Liver (tissue), 3 donors: Measurements from ENCODE around the gene C3orf18.

Source experiments
- CTCF ChIP-seq: fragments of 150-350 bp; IDR thresholded peaks from 2 replicates; pipeline ENCODE4 v1.5.1; 2017; ENCODE audit warnings: improper control_type of control experiment, low read depth, low read length; ENCODE audit not compliant: missing input control
- EGR1 ChIP-seq, 2 donors: IDR thresholded peaks; 2 replicates each; pipeline ENCODE4 v1.6.1; 2016 to 2018; ENCODE audit warnings: antibody characterized with exemption in 2 of 2, low read depth in 2 of 2
- FOXA2 ChIP-seq: IDR thresholded peaks from 2 replicates; pipeline ENCODE4 v1.6.1; 2016; ENCODE audit warnings: antibody characterized with exemption
- TAF1 ChIP-seq: conservative IDR thresholded peaks from 2 replicates; pipeline ENCODE4 v1.6.1; 2016; ENCODE audit warnings: antibody characterized with exemption, mild to moderate bottlenecking
- donor health status: healthy.
- donor health status: healthy.

DNA sequence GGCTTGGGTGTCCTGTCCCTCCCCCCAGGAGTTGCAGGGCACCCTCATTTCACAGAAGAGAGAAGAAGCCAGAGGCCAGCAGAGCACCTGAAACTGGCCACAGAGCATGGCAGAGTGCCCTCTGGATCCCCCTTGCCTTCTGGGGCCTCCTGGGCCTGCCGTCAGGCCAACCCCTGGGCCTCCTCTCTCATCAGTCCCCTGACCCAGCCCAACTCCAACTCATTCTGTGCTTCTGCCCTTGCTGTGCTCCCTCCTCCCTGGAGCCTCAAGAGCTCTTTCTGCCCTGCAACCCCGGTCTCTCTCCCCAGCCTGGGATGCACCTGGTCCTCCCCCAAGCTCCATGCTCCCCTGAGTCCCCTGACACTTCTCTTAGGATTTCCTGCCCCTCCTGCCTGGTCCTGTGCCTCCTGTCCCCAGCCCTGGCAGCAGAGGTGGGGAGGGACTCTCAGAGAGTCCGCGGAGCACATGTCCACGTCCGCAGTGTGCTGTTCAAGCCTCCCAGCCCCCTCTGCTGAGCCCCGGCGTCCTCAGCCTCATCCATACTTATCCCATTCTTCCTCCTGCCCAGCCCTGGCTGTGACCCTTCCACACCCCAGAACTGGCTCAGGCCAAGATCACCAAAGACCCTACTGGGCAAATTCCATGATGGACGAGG lies 33.6 kb downstream of the C3orf18 start:
- TF ChIP-seq CTCF, result no peak
- TF ChIP-seq TAF1, result no peak
- no peak for TF ChIP-seq EGR1 (IDR thresholded peaks at IDR 0.05; ENCODE audit: low read depth in 2 of 2)
- no peak for TF ChIP-seq FOXA2
